ENCODE data around the gene GPC3.

GRCh38 chrX:133650239-133650638 is 335.2 kb downstream of the GPC3 start:
- TF ChIP-seq CTCF (tag by site-specific recombination; IDR thresholded peaks at IDR 0.05): no peak
- no peak for TF ChIP-seq ZNF423 (tag by site-specific recombination; IDR thresholded peaks at IDR 0.05)
- no peak for TF ChIP-seq ZFP3 (tag by site-specific recombination; IDR thresholded peaks at IDR 0.05; ENCODE audit: low read depth)
- TF ChIP-seq ZNF362 (tag by site-specific recombination; IDR thresholded peaks at IDR 0.05): no peak
- no peak for TF ChIP-seq PBX3 (CRISPR knock-in tag; IDR thresholded peaks at IDR 0.05)
- no peak for TF ChIP-seq ZNF629 (tag by site-specific recombination; IDR thresholded peaks at IDR 0.05)
- TF ChIP-seq, protein P1, sequence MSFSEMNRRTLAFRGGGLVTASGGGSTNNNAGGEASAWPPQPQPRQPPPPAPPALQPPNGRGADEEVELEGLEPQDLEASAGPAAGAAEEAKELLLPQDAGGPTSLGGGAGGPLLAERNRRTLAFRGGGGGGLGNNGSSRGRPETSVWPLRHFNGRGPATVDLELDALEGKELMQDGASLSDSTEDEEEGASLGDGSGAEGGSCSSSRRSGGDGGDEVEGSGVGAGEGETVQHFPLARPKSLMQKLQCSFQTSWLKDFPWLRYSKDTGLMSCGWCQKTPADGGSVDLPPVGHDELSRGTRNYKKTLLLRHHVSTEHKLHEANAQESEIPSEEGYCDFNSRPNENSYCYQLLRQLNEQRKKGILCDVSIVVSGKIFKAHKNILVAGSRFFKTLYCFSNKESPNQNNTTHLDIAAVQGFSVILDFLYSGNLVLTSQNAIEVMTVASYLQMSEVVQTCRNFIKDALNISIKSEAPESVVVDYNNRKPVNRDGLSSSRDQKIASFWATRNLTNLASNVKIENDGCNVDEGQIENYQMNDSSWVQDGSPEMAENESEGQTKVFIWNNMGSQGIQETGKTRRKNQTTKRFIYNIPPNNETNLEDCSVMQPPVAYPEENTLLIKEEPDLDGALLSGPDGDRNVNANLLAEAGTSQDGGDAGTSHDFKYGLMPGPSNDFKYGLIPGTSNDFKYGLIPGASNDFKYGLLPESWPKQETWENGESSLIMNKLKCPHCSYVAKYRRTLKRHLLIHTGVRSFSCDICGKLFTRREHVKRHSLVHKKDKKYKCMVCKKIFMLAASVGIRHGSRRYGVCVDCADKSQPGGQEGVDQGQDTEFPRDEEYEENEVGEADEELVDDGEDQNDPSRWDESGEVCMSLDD (tag by site-specific recombination; IDR thresholded peaks at IDR 0.05): no peak
- no peak for TF ChIP-seq SCRT1 (tag by site-specific recombination; IDR thresholded peaks at IDR 0.05; ENCODE audit: borderline replicate concordance)
- TF ChIP-seq ZNF19 (tag by site-specific recombination; IDR thresholded peaks at IDR 0.05; ENCODE audit: low read depth): no peak
- no peak for TF ChIP-seq ZNF175 (tag by site-specific recombination; IDR thresholded peaks at IDR 0.05)
- no peak for TF ChIP-seq ZNF626 (tag by site-specific recombination; IDR thresholded peaks at IDR 0.05)
- no peak for TF ChIP-seq ZNF571 (tag by site-specific recombination; IDR thresholded peaks at IDR 0.05)

Data from HEK293 (cell line).